Astrocyte of the spinal cord (primary cell): ENCODE data around the gene PHACTR4.

ENCODE experiments used
- DNase-seq: peaks from one replicate; pipeline ENCODE4 v3.0.0; 2011; ENCODE audit warnings: low read depth, low spot score
- H3K4me3 ChIP-seq: 2 replicates; pipeline ENCODE4 v1.5.1; 2011; ENCODE audit warnings: low read depth, mild to moderate bottlenecking, low read length, moderate library complexity
- in situ Hi-C: cut with HindIII; loops from 2 replicates; pipeline ENCODE4 v1.10.0; 2017; ENCODE audit warnings: low sequenced_read_pairs
- TF ChIP-seq, protein P1 (sequence below): IDR thresholded peaks from 2 replicates; pipeline ENCODE4 v1.5.1; 2012; ENCODE audit warnings: low read depth, mild to moderate bottlenecking, low read length, inconsistent platforms

PHACTR4 gene

DNA sequence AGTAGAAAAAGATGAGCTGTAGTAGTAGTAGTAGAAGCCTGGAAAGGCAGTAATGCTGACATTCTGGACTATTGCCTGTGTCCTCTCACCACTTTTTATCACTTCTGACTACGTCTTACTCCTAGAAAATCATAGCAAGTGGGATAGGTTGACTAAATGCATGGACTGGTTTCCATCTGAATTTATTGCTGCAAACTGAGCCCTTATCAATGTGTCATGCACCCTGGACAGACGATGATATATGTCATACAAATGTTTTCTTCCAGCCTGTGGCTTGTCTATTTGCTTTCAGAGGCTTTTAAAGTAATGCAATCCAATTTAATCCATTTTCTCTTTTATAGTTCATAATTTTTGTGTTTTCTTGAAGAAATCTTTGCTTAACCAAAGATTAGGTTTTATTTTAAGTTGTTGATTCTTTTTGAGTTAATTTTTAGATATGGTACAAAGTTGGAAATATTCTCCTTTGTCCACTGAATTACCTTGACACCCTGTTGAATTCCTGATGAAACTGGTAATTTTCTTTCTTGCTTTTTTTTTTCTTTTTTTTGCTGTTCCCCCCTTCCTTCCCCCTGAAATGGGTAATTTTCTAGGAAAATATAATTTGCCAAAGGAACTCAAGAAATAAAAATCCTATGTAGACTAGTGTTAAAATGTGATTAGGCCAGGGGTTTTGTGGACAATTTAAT, 47.1 kb downstream of the PHACTR4 start:
- no peak overlapping the region for H3K4me3 ChIP-seq
- TF ChIP-seq, protein P1, sequence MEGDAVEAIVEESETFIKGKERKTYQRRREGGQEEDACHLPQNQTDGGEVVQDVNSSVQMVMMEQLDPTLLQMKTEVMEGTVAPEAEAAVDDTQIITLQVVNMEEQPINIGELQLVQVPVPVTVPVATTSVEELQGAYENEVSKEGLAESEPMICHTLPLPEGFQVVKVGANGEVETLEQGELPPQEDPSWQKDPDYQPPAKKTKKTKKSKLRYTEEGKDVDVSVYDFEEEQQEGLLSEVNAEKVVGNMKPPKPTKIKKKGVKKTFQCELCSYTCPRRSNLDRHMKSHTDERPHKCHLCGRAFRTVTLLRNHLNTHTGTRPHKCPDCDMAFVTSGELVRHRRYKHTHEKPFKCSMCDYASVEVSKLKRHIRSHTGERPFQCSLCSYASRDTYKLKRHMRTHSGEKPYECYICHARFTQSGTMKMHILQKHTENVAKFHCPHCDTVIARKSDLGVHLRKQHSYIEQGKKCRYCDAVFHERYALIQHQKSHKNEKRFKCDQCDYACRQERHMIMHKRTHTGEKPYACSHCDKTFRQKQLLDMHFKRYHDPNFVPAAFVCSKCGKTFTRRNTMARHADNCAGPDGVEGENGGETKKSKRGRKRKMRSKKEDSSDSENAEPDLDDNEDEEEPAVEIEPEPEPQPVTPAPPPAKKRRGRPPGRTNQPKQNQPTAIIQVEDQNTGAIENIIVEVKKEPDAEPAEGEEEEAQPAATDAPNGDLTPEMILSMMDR, result no peak
- no peak for DNase-seq
- in situ Hi-C loops, result no loop called here

GRCh38 chr1:28417441-28417922, 47.9 kb downstream of the PHACTR4 start:
- peak; percentile 75 for DNase-seq
- H3K4me3 ChIP-seq, result no peak overlapping the region
- in situ Hi-C loops, result no loop called here
- TF ChIP-seq, protein P1, result no peak

- H3K4me3 ChIP-seq, result no peak overlapping the region
- no peak for DNase-seq
- TF ChIP-seq, protein P1, result no peak
- in situ Hi-C loops, result no loop called here
Measured at GRCh38 chr1:28417926-28418637, 48.5 kb downstream of the PHACTR4 start.

- TF ChIP-seq, protein P1, result no peak
- in situ Hi-C loops, result no loop called here
- no peak overlapping the region for H3K4me3 ChIP-seq
- no peak for DNase-seq
Measured at GRCh38 chr1:28421744-28422143, 52.2 kb downstream of the PHACTR4 start.

DNA sequence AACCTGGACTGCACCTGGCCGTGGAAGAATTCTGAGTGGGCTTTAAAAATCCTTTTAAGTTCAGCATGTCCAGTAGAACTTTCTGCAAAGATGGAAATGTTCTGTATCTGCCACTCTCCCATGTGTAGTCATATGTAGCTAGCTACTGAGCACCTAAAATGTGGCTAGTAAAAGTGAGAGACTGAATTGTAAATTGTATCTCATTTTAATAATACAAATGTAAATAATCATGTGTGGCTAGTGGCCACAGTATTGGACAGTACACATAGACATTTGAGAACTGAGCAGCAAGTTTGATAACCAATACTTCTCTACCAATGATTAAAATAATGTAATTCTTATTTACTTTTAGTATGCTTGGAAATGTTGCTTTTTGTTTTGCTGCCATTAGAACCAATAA, 57.3 kb downstream of the PHACTR4 start:
- TF ChIP-seq, protein P1, result no peak
- no peak overlapping the region for H3K4me3 ChIP-seq
- in situ Hi-C loops, result no loop called here
- DNase-seq, result no peak

GRCh38 chr1:28428012-28428411, 58.5 kb downstream of the PHACTR4 start:
- TF ChIP-seq, protein P1, result no peak
- in situ Hi-C loops, result no loop called here
- DNase-seq, result no peak
- H3K4me3 ChIP-seq, result no peak overlapping the region
